Fibroblast of the aortic adventitia (primary cell): ENCODE data around the gene OR13C5. TPM values are rescaled to one million over a fixed set of nuclear protein-coding genes. Genes with fewer than 3 reads are reported as not detected.
"Not testable (repeated sequence)": the region's sequence is repeated elsewhere in the genome, so short reads cannot be mapped to it uniquely, and the experiment has no call there.

ENCODE experiments used
- DNase-seq: peaks from one replicate; pipeline ENCODE4 v3.0.0-alpha.2; 2010; ENCODE audit warnings: low read depth
- H3K4me3 ChIP-seq: 2 replicates; pipeline ENCODE4 v1.5.1; 2011; ENCODE audit warnings: low read depth, mild to moderate bottlenecking, control low read depth, low read length, moderate library complexity
- total RNA-seq: library from RNA; depleted of rRNA; stranded (reverse); fragments of >200 nt; gene quantifications from 2 replicates; pipeline ENCODE4 v1.2.3, GENCODE V29; 2012; ENCODE audit warnings: low replicate concordance
- TF ChIP-seq, protein P1 (sequence below): IDR thresholded peaks from 2 replicates; pipeline ENCODE4 v1.5.1; 2011; ENCODE audit warnings: mild to moderate bottlenecking, low read length, control low read depth, inconsistent platforms; ENCODE audit not compliant: insufficient read depth

OR13C5 gene
- total RNA-seq, 1 donor = not detected

DNA sequence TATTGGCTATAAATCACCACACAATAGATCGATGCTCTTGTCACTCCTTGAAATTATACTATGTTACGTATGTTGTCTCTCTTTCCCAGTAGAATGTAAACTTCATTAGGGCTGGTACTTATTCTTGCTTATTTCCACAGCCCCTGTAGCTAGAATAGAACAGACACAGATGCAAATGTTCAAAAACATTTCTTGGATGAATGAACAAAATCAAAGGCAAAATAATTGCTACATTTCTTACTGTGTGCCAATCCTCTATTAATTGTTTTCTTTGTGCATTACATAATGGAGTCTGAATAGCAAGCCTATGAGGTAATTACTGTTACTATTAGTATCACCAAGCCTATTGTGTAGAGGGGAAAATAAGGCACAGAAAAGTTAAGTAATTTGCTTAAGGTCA lies 6.9 kb upstream of the OR13C5 start:
- TF ChIP-seq, protein P1, sequence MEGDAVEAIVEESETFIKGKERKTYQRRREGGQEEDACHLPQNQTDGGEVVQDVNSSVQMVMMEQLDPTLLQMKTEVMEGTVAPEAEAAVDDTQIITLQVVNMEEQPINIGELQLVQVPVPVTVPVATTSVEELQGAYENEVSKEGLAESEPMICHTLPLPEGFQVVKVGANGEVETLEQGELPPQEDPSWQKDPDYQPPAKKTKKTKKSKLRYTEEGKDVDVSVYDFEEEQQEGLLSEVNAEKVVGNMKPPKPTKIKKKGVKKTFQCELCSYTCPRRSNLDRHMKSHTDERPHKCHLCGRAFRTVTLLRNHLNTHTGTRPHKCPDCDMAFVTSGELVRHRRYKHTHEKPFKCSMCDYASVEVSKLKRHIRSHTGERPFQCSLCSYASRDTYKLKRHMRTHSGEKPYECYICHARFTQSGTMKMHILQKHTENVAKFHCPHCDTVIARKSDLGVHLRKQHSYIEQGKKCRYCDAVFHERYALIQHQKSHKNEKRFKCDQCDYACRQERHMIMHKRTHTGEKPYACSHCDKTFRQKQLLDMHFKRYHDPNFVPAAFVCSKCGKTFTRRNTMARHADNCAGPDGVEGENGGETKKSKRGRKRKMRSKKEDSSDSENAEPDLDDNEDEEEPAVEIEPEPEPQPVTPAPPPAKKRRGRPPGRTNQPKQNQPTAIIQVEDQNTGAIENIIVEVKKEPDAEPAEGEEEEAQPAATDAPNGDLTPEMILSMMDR = no peak
- H3K4me3 ChIP-seq = no peak overlapping the region
- DNase-seq = no peak

DNA sequence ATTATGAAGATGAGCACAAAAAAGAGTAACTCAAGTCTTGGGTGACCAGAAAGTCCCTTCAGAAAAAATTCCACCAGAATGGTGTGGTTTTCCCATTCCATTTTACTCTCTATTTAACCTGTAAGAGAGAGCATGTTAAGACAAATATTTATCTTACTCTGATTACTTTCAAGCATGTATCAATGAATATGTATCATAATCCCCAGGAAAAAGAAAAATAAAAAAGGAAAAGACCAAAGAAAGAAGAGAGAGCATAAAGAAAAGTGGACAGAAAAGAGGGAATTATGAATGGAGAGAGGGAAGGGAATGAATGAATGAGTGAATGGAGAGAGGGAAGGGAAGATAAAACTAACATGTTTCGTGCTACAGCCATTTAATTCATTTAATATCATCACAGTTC lies 6.3 kb upstream of the OR13C5 start, which contains the start of gene OR13C2:
Gene OR13C2, minus strand, starts transcription at position 101 of the 400 bp plus-strand sequence. Its CDS starts 0 bp downstream, at position 101.
- not testable (repeated sequence) for DNase-seq, H3K4me3 ChIP-seq

DNA sequence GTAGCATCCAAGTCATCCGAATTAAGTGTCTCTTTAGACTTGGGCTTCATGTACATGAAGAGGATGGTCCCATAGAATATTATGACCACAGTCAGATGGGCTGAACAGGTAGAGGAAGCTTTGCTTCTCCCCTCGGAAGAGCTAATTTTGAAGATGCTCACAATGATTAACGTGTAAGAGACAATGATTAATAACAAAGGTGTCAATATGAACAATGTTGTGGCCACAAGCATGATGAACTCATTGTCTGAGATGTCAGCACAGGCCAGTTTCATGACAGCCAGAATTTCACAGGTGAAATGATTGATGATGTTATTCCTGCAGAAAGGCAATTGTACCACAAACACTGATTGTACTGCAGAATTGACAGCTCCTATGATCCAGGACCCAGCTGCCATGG lies 5.6 kb upstream of the OR13C5 start:
- H3K4me3 ChIP-seq = no peak overlapping the region
- TF ChIP-seq, protein P1 = no peak
- DNase-seq = no peak

DNA sequence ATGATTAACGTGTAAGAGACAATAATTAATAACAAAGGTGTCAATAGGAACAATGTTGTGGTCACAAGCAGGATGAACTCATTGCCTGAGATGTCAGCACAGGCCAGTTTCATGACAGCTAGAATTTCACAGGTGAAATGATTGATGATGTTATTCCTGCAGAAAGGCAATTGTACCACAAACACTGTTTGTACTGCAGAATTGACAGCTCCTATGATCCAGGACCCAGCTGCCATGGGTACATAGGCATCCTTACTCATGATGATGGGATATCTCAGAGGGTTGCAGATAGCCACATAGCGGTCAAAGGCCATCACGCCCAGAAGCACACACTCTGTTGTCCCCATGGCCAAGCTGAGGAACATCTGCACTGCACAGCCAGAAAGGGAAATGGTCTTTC lies 464 bp downstream of the OR13C5 start:
- not testable (repeated sequence) for H3K4me3 ChIP-seq, DNase-seq

DNA sequence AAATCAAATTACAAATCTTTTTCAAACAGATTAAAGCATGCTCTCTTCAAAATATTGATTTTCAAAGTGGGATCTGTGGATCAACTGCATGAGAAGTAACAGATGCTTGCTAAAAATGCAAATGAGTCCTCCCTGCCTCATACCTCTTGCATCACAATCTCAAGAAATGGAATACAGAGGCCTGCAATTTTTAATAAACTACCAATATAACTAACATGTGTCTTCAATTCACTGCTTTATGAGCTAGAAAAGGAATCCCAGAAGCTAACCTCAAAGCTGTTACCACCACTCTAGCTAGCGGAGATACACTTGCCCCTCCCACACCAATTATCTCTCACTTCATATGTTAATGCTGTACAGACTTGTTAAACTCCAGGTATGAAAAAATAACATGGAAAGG lies 9.6 kb downstream of the OR13C5 start:
- TF ChIP-seq, protein P1 = no peak
- H3K4me3 ChIP-seq = no peak overlapping the region
- DNase-seq = no peak

DNA sequence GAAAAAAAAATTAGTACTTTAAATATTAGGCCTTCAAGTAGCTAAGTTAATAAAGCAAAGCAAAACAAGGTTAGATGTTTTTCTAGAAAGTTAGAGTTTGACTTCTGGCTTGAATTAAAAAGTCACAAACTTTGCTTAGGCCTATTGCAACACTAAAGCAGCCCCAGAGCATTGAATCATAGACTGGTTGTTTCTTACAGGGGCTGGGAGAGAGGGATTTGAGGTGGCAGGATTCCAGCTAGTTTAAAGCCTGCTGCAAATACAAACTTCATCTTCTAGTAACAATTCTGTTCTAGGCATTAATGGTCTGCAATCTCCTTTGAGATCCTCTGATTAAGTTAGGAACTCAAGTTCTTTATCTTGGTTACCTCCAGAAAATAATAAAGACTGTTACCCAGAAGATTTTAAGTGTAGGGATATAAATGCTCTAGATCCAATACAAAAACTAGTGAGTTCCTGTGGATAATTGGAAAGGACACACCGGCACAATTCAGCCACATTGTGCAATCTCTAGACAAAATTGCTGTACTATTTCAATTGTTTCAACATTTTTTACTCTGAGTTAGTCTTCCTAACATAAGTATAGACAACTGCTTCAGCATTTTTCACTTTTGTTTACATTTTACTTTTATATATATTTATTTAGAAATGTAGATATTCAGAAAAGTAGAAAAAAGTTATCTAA lies 12.6 kb downstream of the OR13C5 start:
- TF ChIP-seq, protein P1 = no peak
- DNase-seq = peak; percentile 63
- H3K4me3 ChIP-seq = no peak overlapping the region

DNA sequence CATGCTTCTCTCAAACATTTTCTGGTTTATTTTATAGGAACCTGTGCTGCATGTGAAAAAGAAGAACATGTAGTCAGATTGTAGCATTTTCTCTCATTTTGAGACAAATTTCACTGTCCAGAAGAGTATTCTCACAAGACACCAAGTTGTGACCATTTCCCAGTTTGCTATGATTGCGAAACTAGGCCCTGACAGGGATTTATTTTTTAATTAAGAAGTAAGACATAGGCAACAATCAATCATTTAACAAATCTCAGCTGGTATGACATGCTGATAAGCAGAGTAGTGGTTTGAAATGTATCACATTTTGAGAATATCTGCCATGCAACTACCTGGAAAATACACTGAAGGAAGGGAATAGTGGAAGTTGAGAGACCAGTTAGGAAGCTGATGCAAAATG lies 18.7 kb downstream of the OR13C5 start:
- TF ChIP-seq, protein P1 = no peak

DNA sequence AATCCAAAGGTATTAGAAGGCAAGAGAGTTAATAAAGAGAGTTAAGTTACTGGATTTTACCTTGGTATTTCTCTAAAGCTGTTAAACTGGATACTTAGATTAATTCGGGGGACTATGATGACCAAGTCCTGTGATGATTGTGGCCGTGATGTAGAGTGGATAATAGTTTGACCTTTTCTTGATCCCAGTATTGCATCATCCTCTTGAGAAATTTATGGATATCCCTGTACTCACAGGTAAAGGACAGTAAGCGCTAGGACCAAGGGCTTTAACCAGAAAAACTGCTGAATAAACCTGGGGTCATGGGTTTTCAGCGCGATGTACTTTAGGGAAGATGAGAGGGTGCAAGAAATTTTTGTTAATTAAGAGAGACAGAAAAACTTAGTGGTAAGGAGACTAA lies 21.9 kb downstream of the OR13C5 start:
- no peak for DNase-seq
- no peak overlapping the region for H3K4me3 ChIP-seq
- TF ChIP-seq, protein P1 = no peak

More for the DNA sequence above, 18.7 kb downstream of the OR13C5 start:
- no peak overlapping the region for H3K4me3 ChIP-seq
- DNase-seq = no peak
